ENCODE data around the gene NADSYN1.

Gene NADSYN1

DNA sequence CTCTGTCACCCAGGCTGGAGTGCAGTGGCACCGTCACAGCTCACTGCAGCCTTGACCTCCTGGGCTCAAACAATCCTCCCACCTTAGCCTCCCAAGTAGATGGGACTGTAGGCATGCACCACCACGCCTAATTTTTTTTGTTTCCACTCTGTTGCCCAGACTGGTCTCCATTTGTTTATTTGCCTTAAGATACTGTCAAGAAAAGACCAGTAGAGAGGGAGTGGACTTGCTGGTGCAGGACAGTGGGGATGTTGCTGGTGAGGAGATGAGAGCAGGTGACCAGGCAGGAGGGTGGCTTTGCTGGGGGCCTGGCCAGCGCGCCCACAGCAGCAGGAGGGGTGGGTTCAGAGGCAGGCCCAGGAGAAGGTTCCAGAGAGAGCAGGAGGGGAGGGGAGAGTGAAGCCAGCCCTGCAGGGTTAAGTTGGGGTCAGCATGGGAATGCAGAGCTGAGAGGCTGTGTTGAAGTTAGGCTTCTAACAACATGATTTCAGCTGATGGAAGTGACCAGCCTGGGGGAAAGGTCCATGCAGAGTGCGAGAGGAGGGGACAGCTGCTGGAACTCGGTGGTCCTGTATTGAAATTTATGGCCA is 35.8 kb downstream of the NADSYN1 start:
- H3K36me3 ChIP-seq (ENCODE audit: control insufficient read depth in 1 of 2, insufficient read depth in 2 of 2, low read length in 2 of 2) = peaks cover 39 to 57% of the 10 kb centered on the region in 2 donors
- H3K27me3 ChIP-seq (ENCODE audit: low read depth, low read length) = no peaks in the 10 kb centered on the region
- H3K9me3 ChIP-seq (ENCODE audit: control insufficient read depth in 1 of 2, low read length in 2 of 2) = no peaks in the 10 kb centered on the region
- no peaks in the 10 kb centered on the region for H3K4me1 ChIP-seq (ENCODE audit: control insufficient read depth in 1 of 2, insufficient read depth in 2 of 2, low read length in 2 of 2)
- no peak overlapping the region for H3K27ac ChIP-seq (ENCODE audit: low read length)
- no peak overlapping the region for H3K4me3 ChIP-seq (ENCODE audit: low read depth in 1 of 2, low read length in 2 of 2)

DNA sequence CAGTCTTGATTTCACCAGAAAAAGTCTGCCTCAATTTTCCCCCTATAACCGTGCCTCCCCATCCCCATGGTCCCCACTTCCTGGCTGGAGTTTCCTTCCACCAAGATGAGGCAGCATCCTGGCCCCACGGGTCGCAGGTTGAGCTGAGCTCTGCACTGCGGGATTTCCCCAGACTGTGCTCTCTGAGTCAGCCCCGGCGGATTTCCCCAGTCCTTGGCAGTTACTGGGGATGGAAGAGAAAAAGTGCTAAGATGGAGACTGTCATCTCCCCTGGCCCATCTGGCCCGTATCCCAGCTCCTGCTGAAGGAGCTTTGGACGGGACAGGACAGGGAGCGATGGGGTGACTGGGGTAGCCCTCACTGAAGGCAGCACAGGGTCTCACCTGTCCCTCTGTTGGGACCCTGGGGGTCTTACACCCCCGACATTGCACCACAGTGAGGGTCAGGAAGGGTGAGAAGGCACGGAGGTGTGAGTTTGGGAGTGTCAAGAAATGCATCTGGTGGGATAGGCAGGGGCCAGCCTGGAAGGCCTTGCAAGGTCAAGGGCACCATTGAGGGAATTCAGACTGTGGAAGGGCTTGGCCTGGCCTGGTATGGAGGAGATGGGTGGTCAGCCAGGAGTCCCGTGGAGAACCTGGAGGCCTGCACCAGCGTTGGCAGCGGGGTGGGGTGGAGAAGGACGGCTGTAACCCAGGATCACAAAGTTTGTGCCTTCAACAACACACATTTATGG is 36.5 kb downstream of the NADSYN1 start:
- H3K9me3 ChIP-seq (ENCODE audit: control insufficient read depth in 1 of 2, low read length in 2 of 2) = no peaks in the 10 kb centered on the region
- H3K4me3 ChIP-seq (ENCODE audit: low read depth in 1 of 2, low read length in 2 of 2) = no peak overlapping the region
- H3K36me3 ChIP-seq (ENCODE audit: control insufficient read depth in 1 of 2, insufficient read depth in 2 of 2, low read length in 2 of 2) = peaks cover 36 to 56% of the 10 kb centered on the region in 2 donors
- no peak overlapping the region for H3K27ac ChIP-seq (ENCODE audit: low read length)
- no peaks in the 10 kb centered on the region for H3K27me3 ChIP-seq (ENCODE audit: low read depth, low read length)
- no peaks in the 10 kb centered on the region for H3K4me1 ChIP-seq (ENCODE audit: control insufficient read depth in 1 of 2, insufficient read depth in 2 of 2, low read length in 2 of 2)

DNA sequence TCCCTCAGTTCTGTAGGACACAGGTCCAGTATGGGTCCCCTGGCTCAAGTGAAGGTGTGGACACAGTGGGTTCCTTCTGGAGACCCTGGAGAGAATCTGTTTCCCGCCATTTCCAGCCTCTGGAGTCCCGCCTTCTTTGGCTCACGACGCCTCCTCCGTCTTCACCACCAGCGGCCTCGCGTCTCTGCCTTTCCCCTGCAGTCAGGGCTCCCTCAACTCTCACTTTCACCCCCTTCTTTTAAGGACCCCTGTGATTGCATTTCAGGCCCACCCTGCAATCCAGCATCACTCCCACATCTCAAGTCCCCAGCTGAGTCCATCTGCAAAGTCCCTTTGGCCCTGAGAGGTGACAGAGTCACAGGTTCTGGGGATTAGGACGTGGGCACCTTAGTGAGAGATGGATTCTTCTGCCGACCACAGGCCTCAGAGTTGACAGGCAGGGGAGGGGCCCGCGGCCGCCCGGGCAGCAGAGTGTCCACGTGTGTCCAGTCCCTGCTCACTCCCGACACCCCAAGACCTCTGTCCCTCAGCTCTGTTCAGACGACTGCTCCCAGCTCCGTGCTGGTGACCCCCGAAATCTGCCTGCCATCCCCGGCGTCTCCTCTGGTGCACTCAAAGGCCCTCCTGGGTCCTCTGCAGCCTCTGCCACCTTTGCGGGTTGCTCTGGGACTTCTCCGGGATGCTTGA is 37.2 kb downstream of the NADSYN1 start:
- H3K36me3 ChIP-seq (ENCODE audit: control insufficient read depth in 1 of 2, insufficient read depth in 2 of 2, low read length in 2 of 2) = peaks cover 34 to 51% of the 10 kb centered on the region in 2 donors
- H3K9me3 ChIP-seq (ENCODE audit: control insufficient read depth in 1 of 2, low read length in 2 of 2) = no peaks in the 10 kb centered on the region
- H3K4me3 ChIP-seq (ENCODE audit: low read depth in 1 of 2, low read length in 2 of 2) = no peak overlapping the region
- no peaks in the 10 kb centered on the region for H3K4me1 ChIP-seq (ENCODE audit: control insufficient read depth in 1 of 2, insufficient read depth in 2 of 2, low read length in 2 of 2)
- no peak overlapping the region for H3K27ac ChIP-seq (ENCODE audit: low read length)
- no peaks in the 10 kb centered on the region for H3K27me3 ChIP-seq (ENCODE audit: low read depth, low read length)

DNA sequence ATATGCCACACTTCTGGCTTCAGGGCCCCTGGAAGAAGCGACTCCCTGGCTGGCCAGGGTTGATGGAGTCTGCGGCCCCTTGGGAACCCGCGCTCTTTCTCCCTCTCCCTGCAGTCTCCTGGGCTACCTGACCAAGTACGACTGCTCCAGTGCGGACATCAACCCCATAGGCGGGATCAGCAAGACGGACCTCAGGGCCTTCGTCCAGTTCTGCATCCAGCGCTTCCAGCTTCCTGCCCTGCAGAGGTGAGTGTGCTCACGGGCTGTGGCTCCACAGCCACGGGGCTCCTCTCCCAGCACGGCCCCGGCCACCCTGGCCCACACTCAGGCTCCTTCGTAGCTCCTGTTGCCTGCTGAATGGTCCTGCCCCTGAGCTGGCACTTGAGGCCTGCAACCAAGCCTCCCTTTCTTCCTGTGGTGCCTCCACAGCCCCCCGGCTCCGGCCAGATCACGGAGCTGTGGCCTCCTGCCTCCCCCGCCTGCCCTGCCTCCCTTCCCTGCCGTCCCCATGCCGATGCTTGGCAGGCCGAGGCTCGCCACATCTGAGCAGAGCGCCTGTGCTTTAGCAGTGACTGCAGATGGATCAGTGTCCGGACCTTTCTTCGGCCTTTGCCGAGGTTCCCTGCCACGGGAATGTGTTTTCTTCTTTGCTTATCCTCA is 37.9 kb downstream of the NADSYN1 start:
- Histone ChIP-seq H3K4me1 (ENCODE audit: control insufficient read depth in 1 of 2, insufficient read depth in 2 of 2, low read length in 2 of 2) (no peaks in the 10 kb centered on the region), H3K36me3 (ENCODE audit: control insufficient read depth in 1 of 2, insufficient read depth in 2 of 2, low read length in 2 of 2) (peaks cover 34 to 51% of the 10 kb centered on the region in 2 donors), H3K9me3 (ENCODE audit: control insufficient read depth in 1 of 2, low read length in 2 of 2) (no peaks in the 10 kb centered on the region), H3K27me3 (ENCODE audit: low read depth, low read length) (no peaks in the 10 kb centered on the region), H3K27ac (ENCODE audit: low read length) (no peak overlapping the region), H3K4me3 (ENCODE audit: low read depth in 1 of 2, low read length in 2 of 2) (no peak overlapping the region)

DNA sequence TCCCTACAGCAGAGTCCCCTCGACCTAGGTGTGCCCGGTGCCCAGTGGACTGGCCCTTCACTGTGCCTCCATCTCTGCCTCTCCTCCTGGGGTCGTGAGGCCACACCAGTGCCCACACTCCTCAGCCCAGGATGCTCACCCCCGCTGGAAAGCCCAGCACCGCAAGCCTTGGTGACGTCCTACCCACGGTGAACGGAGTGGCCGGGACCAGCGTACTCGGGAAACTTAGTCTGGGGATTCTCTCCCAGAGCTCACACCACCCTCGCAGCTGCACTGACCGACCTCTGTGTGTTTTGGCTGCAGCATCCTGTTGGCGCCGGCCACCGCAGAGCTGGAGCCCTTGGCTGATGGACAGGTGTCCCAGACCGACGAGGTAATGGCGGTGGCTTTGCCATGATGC is 38.5 kb downstream of the NADSYN1 start:
- Histone ChIP-seq H3K4me3 (ENCODE audit: low read depth in 1 of 2, low read length in 2 of 2) (no peak overlapping the region), H3K27me3 (ENCODE audit: low read depth, low read length) (no peaks in the 10 kb centered on the region), H3K4me1 (ENCODE audit: control insufficient read depth in 1 of 2, insufficient read depth in 2 of 2, low read length in 2 of 2) (no peaks in the 10 kb centered on the region), H3K36me3 (ENCODE audit: control insufficient read depth in 1 of 2, insufficient read depth in 2 of 2, low read length in 2 of 2) (peaks cover 38 to 51% of the 10 kb centered on the region in 2 donors), H3K9me3 (ENCODE audit: control insufficient read depth in 1 of 2, low read length in 2 of 2) (no peaks in the 10 kb centered on the region), H3K27ac (ENCODE audit: low read length) (no peak overlapping the region)

DNA sequence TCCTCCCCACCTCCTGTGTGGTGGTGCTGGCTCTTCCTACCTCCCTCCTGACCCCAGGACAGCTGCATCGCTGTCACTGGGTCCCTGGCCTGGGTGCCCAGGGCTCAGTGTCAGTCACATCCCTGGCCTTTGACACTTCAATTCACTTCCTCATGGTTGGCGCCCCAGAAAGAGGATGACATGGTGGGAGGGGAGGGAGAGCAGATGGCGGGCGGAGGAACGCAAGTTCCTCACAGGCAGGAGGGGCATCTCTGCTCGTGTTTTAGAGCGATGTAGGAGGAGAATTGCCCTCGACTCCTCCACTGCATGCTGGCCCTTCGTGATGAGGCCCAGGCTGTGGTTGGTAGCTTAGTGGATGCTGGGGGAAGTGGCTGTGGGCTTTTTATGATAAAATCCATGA is 38.9 kb downstream of the NADSYN1 start:
- peaks cover 39 to 55% of the 10 kb centered on the region in 2 donors for H3K36me3 ChIP-seq (ENCODE audit: control insufficient read depth in 1 of 2, insufficient read depth in 2 of 2, low read length in 2 of 2)
- H3K27ac ChIP-seq (ENCODE audit: low read length) = no peak overlapping the region
- H3K4me1 ChIP-seq (ENCODE audit: control insufficient read depth in 1 of 2, insufficient read depth in 2 of 2, low read length in 2 of 2) = no peaks in the 10 kb centered on the region
- H3K4me3 ChIP-seq (ENCODE audit: low read depth in 1 of 2, low read length in 2 of 2) = no peak overlapping the region
- H3K27me3 ChIP-seq (ENCODE audit: low read depth, low read length) = no peaks in the 10 kb centered on the region
- no peaks in the 10 kb centered on the region for H3K9me3 ChIP-seq (ENCODE audit: control insufficient read depth in 1 of 2, low read length in 2 of 2)

DNA sequence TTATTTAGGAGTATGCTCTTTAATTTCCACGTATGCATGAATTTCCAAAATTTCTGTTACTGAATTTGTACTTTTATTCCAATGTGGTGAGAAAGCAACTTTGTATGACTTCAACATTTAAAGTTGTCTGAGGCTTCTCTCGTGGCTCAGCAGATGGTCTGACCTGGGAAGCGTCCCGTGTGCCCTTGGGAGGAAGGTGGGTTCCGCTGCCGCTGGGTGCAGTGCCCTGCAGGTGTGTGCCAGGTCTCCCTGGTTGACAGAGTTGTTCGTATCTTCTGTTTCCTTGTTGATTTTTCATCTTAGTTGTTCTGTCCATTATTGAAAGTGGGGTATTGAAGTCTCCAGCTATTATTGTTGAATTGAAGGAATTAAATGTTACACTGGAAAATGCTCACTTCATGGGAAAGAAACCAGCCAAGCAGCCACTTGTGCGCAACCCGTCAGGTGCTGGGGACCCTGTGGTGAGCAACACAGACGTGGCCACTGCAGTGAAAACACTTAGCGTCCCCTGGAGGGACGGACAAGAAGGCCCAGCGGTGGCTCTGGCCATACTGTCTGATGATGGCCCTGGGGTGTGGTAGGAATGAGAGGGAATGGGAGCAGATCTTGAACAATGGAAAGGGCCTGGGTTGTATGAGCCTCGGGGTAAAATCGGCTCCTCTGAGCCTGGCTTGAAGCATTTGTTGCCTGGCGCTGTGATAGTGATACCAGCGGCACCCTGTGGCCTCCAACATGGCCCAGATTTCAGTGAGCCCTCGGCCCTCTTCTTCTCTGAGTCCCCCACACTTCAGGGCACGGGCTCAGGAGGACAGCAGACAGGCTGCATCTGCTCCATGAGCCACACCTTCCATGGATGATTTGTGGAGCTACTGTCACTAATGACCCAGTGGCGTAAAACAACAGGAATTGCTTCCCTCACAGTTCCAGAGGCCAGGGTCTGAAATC is 42.6 kb downstream of the NADSYN1 start:
- Histone ChIP-seq H3K9me3 (ENCODE audit: control insufficient read depth in 1 of 2, low read length in 2 of 2) (no peaks in the 10 kb centered on the region), H3K27ac (ENCODE audit: low read length) (no peak overlapping the region), H3K4me1 (ENCODE audit: control insufficient read depth in 1 of 2, insufficient read depth in 2 of 2, low read length in 2 of 2) (no peaks in the 10 kb centered on the region), H3K4me3 (ENCODE audit: low read depth in 1 of 2, low read length in 2 of 2) (no peak overlapping the region), H3K36me3 (ENCODE audit: control insufficient read depth in 1 of 2, insufficient read depth in 2 of 2, low read length in 2 of 2) (peaks cover 58 to 86% of the 10 kb centered on the region in 2 donors), H3K27me3 (ENCODE audit: low read depth, low read length) (no peaks in the 10 kb centered on the region)

DNA sequence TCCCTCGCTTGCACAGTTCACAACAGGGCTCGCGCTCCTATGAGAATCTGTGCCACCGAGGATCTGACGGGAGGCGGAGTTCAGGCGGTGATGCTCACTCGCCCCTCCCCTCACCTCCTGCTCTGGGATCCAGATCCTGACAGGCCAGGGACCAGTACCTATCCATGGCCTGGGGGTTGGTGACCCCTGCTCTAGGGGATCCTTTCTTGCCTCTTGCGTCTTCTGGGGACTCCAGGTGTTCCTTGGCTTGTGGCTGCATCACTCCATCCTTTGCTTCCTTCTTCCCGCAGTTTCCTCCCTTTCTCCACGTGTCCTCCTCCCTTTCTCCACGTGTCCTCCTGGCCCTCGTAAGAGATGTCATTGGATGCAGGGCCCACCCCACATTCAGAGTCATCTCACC is 43.4 kb downstream of the NADSYN1 start:
- H3K4me1 ChIP-seq (ENCODE audit: control insufficient read depth in 1 of 2, insufficient read depth in 2 of 2, low read length in 2 of 2) = no peaks in the 10 kb centered on the region
- H3K36me3 ChIP-seq (ENCODE audit: control insufficient read depth in 1 of 2, insufficient read depth in 2 of 2, low read length in 2 of 2) = peaks cover 62 to 86% of the 10 kb centered on the region in 2 donors
- no peak overlapping the region for H3K4me3 ChIP-seq (ENCODE audit: low read depth in 1 of 2, low read length in 2 of 2)

DNA sequence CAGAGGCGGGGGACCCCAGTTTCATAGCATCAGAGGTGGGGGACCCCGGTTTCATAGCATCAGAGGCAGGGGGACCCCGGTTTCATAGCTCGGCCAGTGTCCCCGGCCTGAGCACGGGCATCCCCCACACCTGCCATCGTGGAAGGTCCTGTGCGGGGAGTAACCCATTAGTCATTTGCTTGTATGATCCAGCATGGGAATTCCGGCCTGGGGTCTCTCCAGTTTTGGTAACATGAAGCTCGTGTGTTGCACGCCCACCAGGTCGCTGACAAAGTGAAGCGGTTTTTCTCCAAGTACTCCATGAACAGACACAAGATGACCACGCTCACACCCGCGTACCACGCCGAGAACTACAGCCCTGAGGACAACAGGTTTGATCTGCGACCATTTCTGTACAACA is 45.1 kb downstream of the NADSYN1 start:
- H3K4me1 ChIP-seq (ENCODE audit: control insufficient read depth in 1 of 2, insufficient read depth in 2 of 2, low read length in 2 of 2) = no peaks in the 10 kb centered on the region
- peaks cover 54 to 79% of the 10 kb centered on the region in 2 donors for H3K36me3 ChIP-seq (ENCODE audit: control insufficient read depth in 1 of 2, insufficient read depth in 2 of 2, low read length in 2 of 2)
- H3K4me3 ChIP-seq (ENCODE audit: low read depth in 1 of 2, low read length in 2 of 2) = no peak overlapping the region
- no peak overlapping the region for H3K27ac ChIP-seq (ENCODE audit: low read length)
- H3K9me3 ChIP-seq (ENCODE audit: control insufficient read depth in 1 of 2, low read length in 2 of 2) = no peaks in the 10 kb centered on the region
- H3K27me3 ChIP-seq (ENCODE audit: low read depth, low read length) = no peaks in the 10 kb centered on the region

More for the DNA sequence above, 43.4 kb downstream of the NADSYN1 start:
- H3K9me3 ChIP-seq (ENCODE audit: control insufficient read depth in 1 of 2, low read length in 2 of 2) = no peaks in the 10 kb centered on the region
- H3K27ac ChIP-seq (ENCODE audit: low read length) = no peak overlapping the region
- H3K27me3 ChIP-seq (ENCODE audit: low read depth, low read length) = no peaks in the 10 kb centered on the region

DNA sequence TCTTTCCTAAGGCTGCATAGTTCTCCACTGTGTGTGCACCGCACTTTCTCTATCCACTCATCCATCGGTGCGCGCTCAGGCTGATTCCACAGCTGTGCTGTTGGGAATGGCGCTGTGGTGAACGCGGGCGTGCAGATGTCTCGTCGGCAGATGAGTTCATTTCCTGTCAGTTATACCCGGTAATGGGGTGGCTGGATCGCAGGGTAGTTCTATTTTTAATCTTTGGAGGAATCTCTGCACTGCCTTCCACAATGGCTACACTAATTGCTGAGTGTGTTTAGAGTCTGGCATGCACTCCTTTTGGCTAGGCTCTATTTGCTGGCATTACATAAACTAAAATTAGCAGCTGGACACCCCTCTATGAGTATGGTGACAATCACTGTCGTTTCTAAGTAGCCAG is 46.1 kb downstream of the NADSYN1 start:
- no peak overlapping the region for H3K27ac ChIP-seq (ENCODE audit: low read length)
- H3K27me3 ChIP-seq (ENCODE audit: low read depth, low read length) = no peaks in the 10 kb centered on the region
- H3K9me3 ChIP-seq (ENCODE audit: control insufficient read depth in 1 of 2, low read length in 2 of 2) = no peaks in the 10 kb centered on the region
- peaks cover 55 to 84% of the 10 kb centered on the region in 2 donors for H3K36me3 ChIP-seq (ENCODE audit: control insufficient read depth in 1 of 2, insufficient read depth in 2 of 2, low read length in 2 of 2)
- H3K4me3 ChIP-seq (ENCODE audit: low read depth in 1 of 2, low read length in 2 of 2) = no peak overlapping the region
- H3K4me1 ChIP-seq (ENCODE audit: control insufficient read depth in 1 of 2, insufficient read depth in 2 of 2, low read length in 2 of 2) = no peaks in the 10 kb centered on the region
